Cardiac muscle cell (in vitro differentiated cells and primary cell): ENCODE data around the gene DLG2. TPM values are rescaled to one million over a fixed set of nuclear protein-coding genes. Genes with fewer than 3 reads are reported as not detected.

Source experiments
- DNase-seq, 2 donors: peaks; one replicate each; pipeline versions ENCODE4 v3.0.0 to v3.0.0-alpha.2; 2010 to 2017; ENCODE audit warnings: low read depth in 1 of 2, low spot score in 1 of 2
- H3K27ac ChIP-seq: fragments of 200-600 bp; sonication (generic); 2 replicates; pipeline ENCODE4 v1.5.1; 2016
- H3K27me3 ChIP-seq: fragments of 200-600 bp; sonication (generic); 2 replicates; pipeline ENCODE4 v1.6.0; 2016; ENCODE audit warnings: control low read depth
- H3K36me3 ChIP-seq: fragments of 200-600 bp; sonication (generic); 2 replicates; pipeline ENCODE4 v1.5.1; 2016; ENCODE audit warnings: control low read depth
- H3K4me1 ChIP-seq: fragments of 200-600 bp; sonication (generic); 2 replicates; pipeline ENCODE4 v1.8.1; 2017; ENCODE audit warnings: low read depth, mild to moderate bottlenecking, mixed run types
- H3K4me3 ChIP-seq: fragments of 200-600 bp; sonication (generic); 2 replicates; pipeline ENCODE4 v1.5.1; 2016; ENCODE audit warnings: mild to moderate bottlenecking
- H3K9me3 ChIP-seq: fragments of 200-600 bp; sonication (generic); 2 replicates; pipeline ENCODE4 v1.5.1; 2017; ENCODE audit warnings: low read depth, mild to moderate bottlenecking, control low read depth
- CTCF ChIP-seq: IDR thresholded peaks from 2 replicates; pipeline ENCODE4 v1.5.1; 2012; ENCODE audit warnings: low read depth, mild to moderate bottlenecking, low read length
- polyA plus RNA-seq: library from polyadenylated mRNA; unstranded; fragments of >200 nt; fragmentation: Nextera tagmentation; extraction: Ambion mirVana; gene quantifications from 2 replicates; pipeline ENCODE4 v1.2.1, GENCODE V29; 2016
- total RNA-seq: library from RNA; depleted of rRNA; stranded (reverse); fragments of >200 nt; gene quantifications from 2 replicates; pipeline ENCODE4 v1.2.3, GENCODE V29; 2016

DLG2 gene
- total and polyA plus RNA-seq, 2 experiments from 2014 or later = 3.5 to 15.9 TPM

GRCh38 chr11:85096939-85097338, 530.2 kb downstream of the DLG2 start:
- H3K4me1 ChIP-seq = peaks cover 26% of the 10 kb centered on the region
- H3K4me3 ChIP-seq = no peak overlapping the region
- no peak for DNase-seq
- no peaks in the 10 kb centered on the region for H3K36me3 ChIP-seq
- H3K9me3 ChIP-seq = no peaks in the 10 kb centered on the region
- TF ChIP-seq CTCF = no peak
- H3K27ac ChIP-seq = no peak overlapping the region
- H3K27me3 ChIP-seq = no peaks in the 10 kb centered on the region

GRCh38 chr11:85095239-85095638, 531.9 kb downstream of the DLG2 start:
- no peaks in the 10 kb centered on the region for H3K27me3 ChIP-seq

GRCh38 chr11:85094795-85095194, 532.3 kb downstream of the DLG2 start:
- Histone ChIP-seq H3K27me3 (no peaks in the 10 kb centered on the region), H3K4me1 (peaks cover 17% of the 10 kb centered on the region), H3K27ac (no peak overlapping the region), H3K4me3 (no peak overlapping the region), H3K9me3 (no peaks in the 10 kb centered on the region), H3K36me3 (no peaks in the 10 kb centered on the region)
- no peak for TF ChIP-seq CTCF
- no peak for DNase-seq

More at GRCh38 chr11:85095239-85095638, 531.9 kb downstream of the DLG2 start:
- Histone ChIP-seq H3K4me3 (no peak overlapping the region), H3K4me1 (peaks cover 22% of the 10 kb centered on the region), H3K27ac (no peak overlapping the region), H3K36me3 (no peaks in the 10 kb centered on the region), H3K9me3 (no peaks in the 10 kb centered on the region)
- TF ChIP-seq CTCF = no peak
- DNase-seq = no peak

- Histone ChIP-seq H3K27ac (no peak overlapping the region), H3K27me3 (no peaks in the 10 kb centered on the region), H3K4me3 (no peak overlapping the region), H3K9me3 (no peaks in the 10 kb centered on the region), H3K36me3 (no peaks in the 10 kb centered on the region), H3K4me1 (no peaks in the 10 kb centered on the region)
- DNase-seq = no peak
- no peak for TF ChIP-seq CTCF
Measured at GRCh38 chr11:85089654-85090053, 537.5 kb downstream of the DLG2 start.

GRCh38 chr11:85088286-85088685, 538.9 kb downstream of the DLG2 start:
- Histone ChIP-seq H3K36me3 (no peaks in the 10 kb centered on the region), H3K27me3 (no peaks in the 10 kb centered on the region), H3K4me1 (no peaks in the 10 kb centered on the region), H3K9me3 (no peaks in the 10 kb centered on the region), H3K4me3 (no peak overlapping the region), H3K27ac (no peak overlapping the region)
- no peak for TF ChIP-seq CTCF
- no peak for DNase-seq
